Measurements from ENCODE around the gene ZNF180.

ZNF180 gene

DNA sequence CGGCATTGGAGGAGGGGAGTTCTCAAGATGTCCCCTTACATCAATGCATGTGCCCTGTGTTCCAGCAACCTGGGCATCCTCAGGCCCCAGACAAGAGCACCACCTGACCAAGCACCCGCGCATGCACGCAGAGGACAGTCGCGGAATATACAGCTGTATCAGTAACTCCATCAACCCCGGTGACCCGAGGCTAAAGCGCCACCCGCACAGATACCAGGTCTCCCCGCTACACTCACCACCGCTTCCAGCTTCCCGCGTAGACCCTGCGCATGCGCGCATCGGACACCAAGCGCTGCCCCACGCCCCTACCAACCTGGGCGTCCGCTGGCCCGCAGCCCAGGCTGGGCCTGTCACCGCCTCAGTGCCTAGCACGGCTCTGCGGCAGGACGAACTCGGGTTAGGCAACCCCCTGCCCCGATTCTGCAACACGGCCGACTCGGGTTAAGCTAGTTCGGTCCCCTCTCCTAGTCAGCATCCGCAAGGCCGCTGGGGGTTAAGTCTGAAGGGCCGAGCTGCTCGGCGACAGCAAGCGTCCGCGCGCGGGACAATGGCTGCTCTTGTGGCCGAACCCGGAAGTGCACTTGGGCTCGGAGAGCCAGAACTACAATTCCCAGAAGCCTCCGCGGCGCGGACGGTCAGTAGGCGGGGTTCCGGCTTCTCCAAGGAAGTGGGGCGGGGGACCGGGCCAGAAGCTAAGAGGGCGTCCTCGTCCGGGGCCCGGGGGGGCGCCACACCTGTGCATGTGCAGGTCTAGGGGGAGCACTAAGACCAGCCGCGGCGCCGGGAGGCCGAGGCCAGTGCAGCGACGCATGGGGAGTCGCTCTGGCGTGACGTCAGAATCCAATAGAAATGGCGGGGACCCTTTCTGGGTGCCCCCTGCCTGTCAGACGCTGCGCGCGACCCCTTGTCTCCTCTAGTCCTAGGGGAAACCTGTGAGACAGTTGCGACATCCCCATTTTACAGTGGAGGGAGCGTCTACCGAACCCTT, at the start of gene ZNF180:
Gene ZNF180, minus strand, starts transcription at position 561 of the 988 bp plus-strand sequence. CDS start 3,188 bp downstream, outside the sequence.
- Histone ChIP-seq H3K36me3 (ENCODE audit: insufficient read depth, insufficient read length, low read length) (peaks cover 40% of the 10 kb centered on the region), H3K9ac (ENCODE audit: insufficient read length, low read depth) (peak within 1 kb of the TSS; percentile 99), H3K9me3 (ENCODE audit: insufficient read depth, low read length) (peaks cover 43% of the 10 kb centered on the region), H3K27me3 (ENCODE audit: insufficient read depth, insufficient read length) (no peaks in the 10 kb centered on the region), H3K4me1 (ENCODE audit: insufficient read depth, insufficient read length) (peaks cover 4% of the 10 kb centered on the region), H3K4me3 (ENCODE audit: insufficient read length, low read depth) (peak within 1 kb of the TSS; percentile 86)
- TF ChIP-seq YY1 (IDR thresholded peaks at IDR 0.05; ENCODE audit: insufficient read depth, insufficient read length) (peak; percentile 49), ZNF274 (IDR thresholded peaks at IDR 0.05; ENCODE audit: low read depth, low read length) (no peak)
- peak; percentile 91 for DNase-seq (ENCODE audit: low read depth, low spot score)

DNA sequence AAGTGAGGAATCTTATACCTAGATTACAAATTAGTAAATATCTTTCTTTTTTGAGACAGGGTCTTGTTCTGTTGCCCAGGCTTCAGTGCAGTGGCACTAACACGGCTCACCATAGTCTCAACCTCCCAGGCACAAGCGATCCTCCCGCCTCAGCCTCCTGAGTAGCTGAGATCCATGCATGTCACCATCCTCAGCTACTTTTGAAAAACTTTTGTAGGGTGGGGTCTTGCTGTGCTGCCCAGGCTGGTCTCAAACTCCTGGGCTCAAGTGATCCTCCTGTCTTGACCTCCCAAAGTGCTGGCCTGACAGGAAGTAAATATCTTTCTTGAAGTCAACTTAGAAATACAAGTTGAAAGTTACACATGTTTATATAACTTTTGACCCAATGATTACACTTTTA, 49.2 kb upstream of the ZNF180 start:
- Histone ChIP-seq H3K9me3 (ENCODE audit: insufficient read depth, low read length) (no peaks in the 10 kb centered on the region), H3K4me3 (ENCODE audit: insufficient read length, low read depth) (no peak overlapping the region), H3K36me3 (ENCODE audit: insufficient read depth, insufficient read length, low read length) (no peaks in the 10 kb centered on the region), H3K27me3 (ENCODE audit: insufficient read depth, insufficient read length) (no peaks in the 10 kb centered on the region), H3K9ac (ENCODE audit: insufficient read length, low read depth) (no peak overlapping the region), H3K4me1 (ENCODE audit: insufficient read depth, insufficient read length) (no peaks in the 10 kb centered on the region)
- TF ChIP-seq ZNF274 (IDR thresholded peaks at IDR 0.05; ENCODE audit: low read depth, low read length) (no peak), SUZ12 (IDR thresholded peaks at IDR 0.05; ENCODE audit: extremely low read depth, insufficient read depth, insufficient read length) (no peak), YY1 (IDR thresholded peaks at IDR 0.05; ENCODE audit: insufficient read depth, insufficient read length) (no peak)
- no peak for DNase-seq (ENCODE audit: low read depth, low spot score)

DNA sequence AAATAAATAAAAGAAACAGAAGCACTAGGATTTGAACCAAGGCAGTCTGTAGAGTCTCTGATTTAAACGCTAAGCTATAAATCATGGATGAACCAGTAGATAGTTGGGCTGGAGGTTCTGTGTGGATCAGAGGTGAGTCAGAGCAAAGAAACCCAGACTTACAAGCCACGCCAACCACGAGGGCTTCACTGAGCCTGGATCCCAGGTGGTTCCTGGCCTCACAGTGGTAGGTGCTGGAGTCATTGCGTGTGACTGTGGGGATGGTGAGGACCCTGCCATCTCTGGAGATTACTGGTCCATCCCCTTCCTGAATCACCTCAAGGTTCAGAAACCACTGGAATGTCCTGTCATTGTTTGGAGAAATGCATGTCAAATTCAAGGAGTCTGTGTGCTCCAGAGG, 48.4 kb upstream of the ZNF180 start:
- no peak for DNase-seq (ENCODE audit: low read depth, low spot score)
- Histone ChIP-seq H3K36me3 (ENCODE audit: insufficient read depth, insufficient read length, low read length) (no peaks in the 10 kb centered on the region), H3K27me3 (ENCODE audit: insufficient read depth, insufficient read length) (no peaks in the 10 kb centered on the region), H3K4me3 (ENCODE audit: insufficient read length, low read depth) (no peak overlapping the region), H3K9me3 (ENCODE audit: insufficient read depth, low read length) (no peaks in the 10 kb centered on the region), H3K4me1 (ENCODE audit: insufficient read depth, insufficient read length) (no peaks in the 10 kb centered on the region), H3K9ac (ENCODE audit: insufficient read length, low read depth) (no peak overlapping the region)
- TF ChIP-seq SUZ12 (IDR thresholded peaks at IDR 0.05; ENCODE audit: extremely low read depth, insufficient read depth, insufficient read length) (no peak), YY1 (IDR thresholded peaks at IDR 0.05; ENCODE audit: insufficient read depth, insufficient read length) (no peak), ZNF274 (IDR thresholded peaks at IDR 0.05; ENCODE audit: low read depth, low read length) (no peak)

DNA sequence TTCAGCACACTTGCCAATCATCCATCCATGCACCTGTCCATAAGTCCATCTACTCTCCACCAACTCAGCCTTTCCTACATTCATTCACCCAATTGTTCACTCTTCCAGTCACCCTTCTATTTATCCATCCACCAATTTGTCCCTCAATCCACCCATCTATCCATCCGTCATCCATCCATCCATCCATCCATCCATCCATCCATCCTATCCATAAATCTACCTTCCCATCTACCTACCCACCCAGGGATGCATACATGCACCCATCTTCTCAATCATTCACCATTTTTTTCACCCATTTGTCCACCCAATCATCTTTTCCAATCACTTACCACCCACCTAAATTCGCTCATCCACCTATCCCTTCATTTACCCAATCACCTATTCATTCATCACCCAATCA, 43.7 kb upstream of the ZNF180 start:
- Histone ChIP-seq H3K4me3 (ENCODE audit: insufficient read length, low read depth) (no peak overlapping the region), H3K9ac (ENCODE audit: insufficient read length, low read depth) (no peak overlapping the region), H3K27me3 (ENCODE audit: insufficient read depth, insufficient read length) (no peaks in the 10 kb centered on the region), H3K36me3 (ENCODE audit: insufficient read depth, insufficient read length, low read length) (no peaks in the 10 kb centered on the region), H3K9me3 (ENCODE audit: insufficient read depth, low read length) (no peaks in the 10 kb centered on the region), H3K4me1 (ENCODE audit: insufficient read depth, insufficient read length) (no peaks in the 10 kb centered on the region)
- DNase-seq (ENCODE audit: low read depth, low spot score): no peak
- TF ChIP-seq SUZ12 (IDR thresholded peaks at IDR 0.05; ENCODE audit: extremely low read depth, insufficient read depth, insufficient read length): no peak
- no peak for TF ChIP-seq ZNF274 (IDR thresholded peaks at IDR 0.05; ENCODE audit: low read depth, low read length)
- no peak for TF ChIP-seq YY1 (IDR thresholded peaks at IDR 0.05; ENCODE audit: insufficient read depth, insufficient read length)

DNA sequence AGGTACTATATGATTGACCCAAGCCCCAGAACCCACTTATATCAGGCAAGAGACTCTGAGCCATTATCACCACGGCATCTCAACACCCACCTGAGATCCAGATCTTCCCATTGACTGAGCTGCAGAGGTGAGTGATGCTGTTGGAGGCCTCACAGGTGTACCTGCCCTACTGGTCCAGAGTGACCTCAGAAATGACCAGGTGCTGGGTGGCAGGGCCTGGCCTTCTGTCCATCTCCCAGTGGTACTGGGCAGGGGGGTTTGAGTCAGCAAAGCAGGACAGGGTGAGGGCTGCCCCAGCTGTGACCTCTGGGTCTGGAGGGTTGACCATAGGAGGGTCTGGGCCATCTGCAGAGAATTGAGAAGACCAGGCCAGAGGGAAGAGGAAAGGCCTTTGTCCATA, 42.3 kb upstream of the ZNF180 start:
- H3K36me3 ChIP-seq (ENCODE audit: insufficient read depth, insufficient read length, low read length): no peaks in the 10 kb centered on the region
- no peak overlapping the region for H3K9ac ChIP-seq (ENCODE audit: insufficient read length, low read depth)
- no peak for TF ChIP-seq ZNF274 (IDR thresholded peaks at IDR 0.05; ENCODE audit: low read depth, low read length)
- TF ChIP-seq SUZ12 (IDR thresholded peaks at IDR 0.05; ENCODE audit: extremely low read depth, insufficient read depth, insufficient read length): no peak
- no peak for TF ChIP-seq YY1 (IDR thresholded peaks at IDR 0.05; ENCODE audit: insufficient read depth, insufficient read length)
- DNase-seq (ENCODE audit: low read depth, low spot score): no peak
- no peak overlapping the region for H3K4me3 ChIP-seq (ENCODE audit: insufficient read length, low read depth)
- H3K27me3 ChIP-seq (ENCODE audit: insufficient read depth, insufficient read length): no peaks in the 10 kb centered on the region
- no peaks in the 10 kb centered on the region for H3K4me1 ChIP-seq (ENCODE audit: insufficient read depth, insufficient read length)
- no peaks in the 10 kb centered on the region for H3K9me3 ChIP-seq (ENCODE audit: insufficient read depth, low read length)

DNA sequence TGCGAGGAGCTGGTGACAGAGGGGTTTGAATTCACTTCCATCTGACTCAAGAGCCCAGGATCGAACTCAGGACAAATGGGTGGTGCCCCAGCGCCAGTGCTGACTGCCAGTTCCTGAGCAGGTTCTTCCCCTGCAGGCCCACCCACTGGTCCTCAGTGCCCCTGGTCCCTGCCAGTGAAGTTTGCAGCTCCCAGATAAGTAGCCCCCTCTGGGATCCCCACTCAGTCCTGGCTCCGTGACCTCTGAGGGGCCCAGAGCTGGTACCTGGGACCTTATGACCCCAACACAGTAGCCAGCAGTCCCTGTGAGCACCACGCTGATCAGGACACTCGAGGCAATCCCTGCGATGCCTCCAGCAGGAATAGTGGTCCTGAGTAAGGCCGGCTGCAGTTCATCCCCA, 40.4 kb upstream of the ZNF180 start:
- Histone ChIP-seq H3K9ac (ENCODE audit: insufficient read length, low read depth) (no peak overlapping the region), H3K4me3 (ENCODE audit: insufficient read length, low read depth) (no peak overlapping the region), H3K36me3 (ENCODE audit: insufficient read depth, insufficient read length, low read length) (no peaks in the 10 kb centered on the region), H3K27me3 (ENCODE audit: insufficient read depth, insufficient read length) (no peaks in the 10 kb centered on the region), H3K9me3 (ENCODE audit: insufficient read depth, low read length) (no peaks in the 10 kb centered on the region), H3K4me1 (ENCODE audit: insufficient read depth, insufficient read length) (no peaks in the 10 kb centered on the region)
- TF ChIP-seq SUZ12 (IDR thresholded peaks at IDR 0.05; ENCODE audit: extremely low read depth, insufficient read depth, insufficient read length): no peak
- TF ChIP-seq ZNF274 (IDR thresholded peaks at IDR 0.05; ENCODE audit: low read depth, low read length): no peak
- TF ChIP-seq YY1 (IDR thresholded peaks at IDR 0.05; ENCODE audit: insufficient read depth, insufficient read length): no peak
- DNase-seq (ENCODE audit: low read depth, low spot score): no peak

DNA sequence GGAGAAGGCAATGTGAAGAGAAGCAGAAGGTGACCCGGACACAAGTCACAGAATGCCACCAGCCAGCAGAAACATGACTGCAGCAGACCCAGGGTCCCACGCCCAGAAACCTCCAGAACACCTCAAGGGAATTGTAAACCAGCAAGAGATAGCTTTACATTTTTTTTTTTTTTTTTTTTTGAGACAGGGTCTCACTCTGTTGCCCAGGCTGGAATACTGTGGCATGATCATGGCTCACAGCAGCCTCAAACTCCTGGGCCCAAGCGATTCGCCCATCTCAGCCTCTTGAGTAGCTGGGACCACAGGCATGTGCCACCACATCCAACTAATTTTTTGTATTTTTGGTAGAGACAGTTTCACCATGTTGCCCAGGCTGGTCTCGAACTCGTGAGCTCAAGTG, 39.7 kb upstream of the ZNF180 start:
- no peak overlapping the region for H3K9ac ChIP-seq (ENCODE audit: insufficient read length, low read depth)
- no peaks in the 10 kb centered on the region for H3K27me3 ChIP-seq (ENCODE audit: insufficient read depth, insufficient read length)
- H3K36me3 ChIP-seq (ENCODE audit: insufficient read depth, insufficient read length, low read length): no peaks in the 10 kb centered on the region
- no peak overlapping the region for H3K4me3 ChIP-seq (ENCODE audit: insufficient read length, low read depth)
- H3K4me1 ChIP-seq (ENCODE audit: insufficient read depth, insufficient read length): no peaks in the 10 kb centered on the region
- no peak for TF ChIP-seq SUZ12 (IDR thresholded peaks at IDR 0.05; ENCODE audit: extremely low read depth, insufficient read depth, insufficient read length)
- TF ChIP-seq YY1 (IDR thresholded peaks at IDR 0.05; ENCODE audit: insufficient read depth, insufficient read length): no peak
- TF ChIP-seq ZNF274 (IDR thresholded peaks at IDR 0.05; ENCODE audit: low read depth, low read length): no peak
- DNase-seq (ENCODE audit: low read depth, low spot score): no peak
- no peaks in the 10 kb centered on the region for H3K9me3 ChIP-seq (ENCODE audit: insufficient read depth, low read length)

Data from NT2/D1 (cell line).